PFSK-1 (cell line): Measurements from ENCODE around the gene FOSL2.

ENCODE experiments used
- FOXP2 ChIP-seq: optimal IDR thresholded peaks from 2 replicates; pipeline ENCODE3; 2011; ENCODE audit warnings: borderline replicate concordance, control low read depth, inconsistent platforms; ENCODE audit not compliant: insufficient read depth; ENCODE audit errors: extremely low read length, extremely low read depth
- POLR2AphosphoS5 ChIP-seq: IDR thresholded peaks from 2 replicates; pipeline ENCODE4 v1.6.1; 2012; ENCODE audit warnings: low read depth, mild to moderate bottlenecking, control low read depth, low read length, moderate library complexity
- REST ChIP-seq, 2 experiments: IDR thresholded peaks; 2 replicates each; pipeline versions ENCODE4 v1.6.1 to v1.8.0; 2011 to 2012; ENCODE audit warnings: low read depth in 2 of 2, low read length in 2 of 2, control low read depth in 1 of 2, inconsistent platforms in 1 of 2, mild to moderate bottlenecking in 1 of 2, moderate library complexity in 1 of 2; ENCODE audit not compliant: insufficient read depth in 1 of 2
- SIN3A ChIP-seq: IDR thresholded peaks from 2 replicates; pipeline ENCODE4 v1.6.1; 2012; ENCODE audit warnings: mild to moderate bottlenecking, low read length, moderate library complexity, borderline replicate concordance; ENCODE audit not compliant: insufficient read depth
- TAF1 ChIP-seq: IDR thresholded peaks from 2 replicates; pipeline ENCODE4 v1.6.1; 2012; ENCODE audit warnings: low read length, control low read depth, borderline replicate concordance; ENCODE audit not compliant: insufficient read depth

Gene FOSL2

DNA sequence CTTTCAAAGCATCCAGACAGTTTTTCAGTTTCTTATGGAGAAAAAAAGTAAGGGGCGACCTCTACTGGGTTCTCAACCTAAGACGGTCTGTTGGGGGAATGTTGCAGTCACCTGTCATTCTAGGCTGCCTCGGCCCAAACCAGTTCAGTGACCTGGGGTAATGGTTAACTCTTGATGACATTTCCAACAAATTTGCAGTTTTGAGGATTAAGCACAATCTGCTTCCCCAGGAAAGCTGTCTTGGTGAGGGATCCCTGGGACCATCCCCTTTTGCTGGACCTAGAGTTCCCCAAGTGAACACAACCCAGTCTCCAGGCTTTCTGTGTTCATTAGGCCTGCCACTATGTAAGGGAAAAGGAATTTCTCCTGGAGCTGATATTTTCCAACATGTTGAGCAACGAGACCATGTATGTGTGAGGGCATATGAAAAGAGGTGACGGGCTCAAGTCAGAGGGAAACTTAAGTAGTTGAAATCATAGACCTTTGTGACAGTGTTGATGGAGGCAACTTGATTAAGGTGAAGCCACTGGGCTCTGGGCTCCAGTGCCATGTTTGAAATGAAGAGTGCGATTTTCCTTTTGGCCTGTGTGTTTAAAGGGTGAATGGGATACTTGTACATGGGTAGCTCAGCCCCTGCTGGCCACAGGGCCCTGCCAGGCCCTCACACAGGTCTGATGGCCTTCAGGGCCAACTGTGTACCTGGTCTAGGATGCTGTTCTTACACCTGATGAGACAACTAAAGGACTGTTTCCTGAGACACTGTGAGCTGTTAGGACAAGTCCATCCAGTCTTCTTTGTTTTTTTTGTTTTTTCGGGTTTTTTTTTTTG is 27.0 kb downstream of the FOSL2 start:
- TF ChIP-seq FOXP2 (no peak), POLR2AphosphoS5 (no peak), TAF1 (no peak), SIN3A (no peak), REST (IDR thresholded peaks at IDR 0.05; ENCODE audit: insufficient read depth in 1 of 2, low read depth in 2 of 2, low read length in 2 of 2) (no peak)

DNA sequence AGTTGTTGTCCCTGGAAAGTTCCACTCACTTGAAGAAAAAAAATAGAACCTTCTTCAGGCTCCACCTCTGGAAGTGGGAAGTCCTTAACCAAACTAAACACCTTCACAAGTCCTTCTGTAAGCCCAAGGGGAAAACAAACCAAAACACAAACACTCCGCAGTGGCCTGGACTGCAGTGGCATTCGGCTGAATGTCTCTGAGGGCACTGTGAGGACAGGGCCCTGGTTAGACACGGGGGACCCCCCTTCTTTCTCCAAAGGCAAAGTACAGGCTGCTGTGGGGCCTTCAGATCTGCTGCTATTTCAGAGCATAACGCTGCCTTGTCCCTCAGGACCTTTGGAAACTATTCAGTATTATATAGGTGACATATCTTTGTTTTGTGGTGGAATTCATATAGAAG is 28.1 kb downstream of the FOSL2 start:
- TF ChIP-seq POLR2AphosphoS5 (no peak), SIN3A (no peak), REST (IDR thresholded peaks at IDR 0.05; ENCODE audit: insufficient read depth in 1 of 2, low read depth in 2 of 2, low read length in 2 of 2) (no peak), FOXP2 (no peak), TAF1 (no peak)

DNA sequence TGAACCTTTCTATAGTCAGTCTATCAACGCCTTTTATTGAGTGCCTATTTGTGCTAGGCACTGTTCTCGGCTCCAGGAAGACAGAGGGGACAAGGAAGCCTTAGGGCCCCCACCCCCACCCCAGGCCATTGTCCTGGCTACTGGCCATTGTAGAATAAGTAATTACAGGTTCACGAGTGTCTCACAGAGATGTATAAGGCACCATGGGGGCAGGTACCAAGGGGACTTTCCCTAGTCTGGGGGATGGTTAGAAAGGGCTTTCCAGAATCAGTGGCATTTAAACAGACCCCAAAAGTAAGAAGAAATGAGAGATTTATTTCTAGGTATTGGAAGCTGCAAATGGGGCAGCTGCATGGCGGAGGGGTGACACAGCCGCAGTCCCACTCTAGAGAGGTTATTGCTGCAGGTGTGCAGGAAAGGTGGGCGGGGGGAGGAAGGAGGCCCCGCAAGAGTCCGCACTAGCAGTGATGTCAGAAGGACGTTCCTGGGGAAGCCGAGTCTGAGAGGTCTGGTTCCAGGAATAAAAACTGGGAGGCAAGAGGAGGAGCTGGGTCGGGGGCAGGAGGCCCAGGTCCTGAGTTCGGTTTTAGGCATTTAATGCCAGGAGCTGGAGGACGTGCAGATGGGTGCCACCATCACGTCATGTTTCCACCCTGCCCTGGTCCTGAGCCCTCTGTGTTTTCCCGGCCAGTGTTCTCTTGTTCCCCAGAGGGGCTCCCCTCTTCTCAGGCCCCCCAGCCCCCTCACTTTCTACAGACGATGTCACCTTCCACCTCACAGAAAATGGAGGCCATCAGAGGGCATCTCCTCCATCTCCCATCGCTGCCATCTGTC is 30.5 kb downstream of the FOSL2 start:
- TF ChIP-seq FOXP2 (no peak), POLR2AphosphoS5 (no peak), SIN3A (no peak), REST (IDR thresholded peaks at IDR 0.05; ENCODE audit: insufficient read depth in 1 of 2, low read depth in 2 of 2, low read length in 2 of 2) (no peak), TAF1 (no peak)

DNA sequence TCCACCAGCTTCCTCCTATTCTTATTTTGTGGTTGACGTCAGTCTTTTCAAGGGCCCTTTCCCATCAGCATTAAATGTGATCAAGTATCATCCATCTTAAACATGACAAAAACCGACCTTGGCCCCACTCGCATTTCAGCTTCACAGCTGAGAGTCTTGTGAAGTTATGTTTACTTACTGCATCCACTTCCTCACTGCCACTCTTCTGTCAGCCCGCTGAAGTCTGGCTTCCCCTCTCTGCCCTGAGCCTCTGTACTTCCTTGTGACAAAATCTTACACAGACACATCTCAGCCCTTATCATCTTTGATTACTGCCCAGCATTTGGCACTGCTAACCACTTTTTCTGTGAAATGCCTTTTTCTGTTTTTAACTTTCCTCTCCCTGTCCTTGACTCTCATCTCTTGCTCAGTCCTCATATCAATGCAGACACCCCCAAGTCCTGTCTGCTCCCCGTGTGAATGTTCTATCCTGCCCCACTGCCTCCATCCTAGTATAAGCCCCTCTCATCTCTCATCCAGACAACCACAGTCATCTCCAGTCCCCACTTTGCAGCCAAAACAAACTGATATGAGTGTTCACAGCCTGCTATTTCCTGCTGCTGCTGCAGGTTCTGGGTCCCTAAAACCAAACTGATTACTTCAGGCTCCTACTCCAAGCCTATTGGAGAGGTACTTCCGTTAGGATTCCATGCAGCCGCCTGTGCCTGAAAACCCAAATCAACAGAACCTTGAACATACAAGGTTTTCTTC is 31.4 kb downstream of the FOSL2 start:
- TF ChIP-seq FOXP2: no peak
- no peak for TF ChIP-seq POLR2AphosphoS5
- TF ChIP-seq TAF1: no peak
- no peak for TF ChIP-seq REST (IDR thresholded peaks at IDR 0.05; ENCODE audit: insufficient read depth in 1 of 2, low read depth in 2 of 2, low read length in 2 of 2)
- TF ChIP-seq SIN3A: no peak
